Measurements from ENCODE around the gene ZNF319. TPM values are rescaled to one million over a fixed set of nuclear protein-coding genes. Genes with fewer than 3 reads are reported as not detected.

ZNF319 gene
- total RNA-seq, 1 donor from 2014 or later, result 7.0 TPM

DNA sequence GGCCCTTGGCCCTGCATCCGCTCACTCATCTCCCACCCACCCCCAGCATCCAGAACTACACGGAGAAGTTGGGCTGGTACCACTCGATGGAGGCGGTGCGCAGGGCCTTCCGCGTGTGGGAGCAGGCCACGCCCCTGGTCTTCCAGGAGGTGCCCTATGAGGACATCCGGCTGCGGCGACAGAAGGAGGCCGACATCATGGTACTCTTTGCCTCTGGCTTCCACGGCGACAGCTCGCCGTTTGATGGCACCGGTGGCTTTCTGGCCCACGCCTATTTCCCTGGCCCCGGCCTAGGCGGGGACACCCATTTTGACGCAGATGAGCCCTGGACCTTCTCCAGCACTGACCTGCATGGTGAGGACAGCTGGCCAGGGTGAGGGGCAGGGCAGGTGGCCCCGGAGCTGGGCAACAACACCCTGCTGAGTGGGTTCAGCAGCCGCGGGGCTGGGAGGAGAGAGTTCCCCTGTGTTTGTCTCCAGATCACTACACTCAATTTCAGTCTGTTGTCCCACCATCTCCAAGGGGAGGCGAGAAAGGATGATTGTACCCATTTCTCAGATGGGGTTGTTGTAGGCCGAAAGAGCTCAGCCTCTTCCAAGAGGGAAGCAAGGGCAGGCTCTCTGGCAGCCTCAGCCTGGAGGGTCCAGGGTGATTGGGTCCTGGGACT is 39.5 kb upstream of the ZNF319 start:
- no peak for ATAC-seq
- intact Hi-C loops (cut with DNase I), result no loop called here
- DNase-seq (ENCODE audit: missing footprints), result no peak

DNA sequence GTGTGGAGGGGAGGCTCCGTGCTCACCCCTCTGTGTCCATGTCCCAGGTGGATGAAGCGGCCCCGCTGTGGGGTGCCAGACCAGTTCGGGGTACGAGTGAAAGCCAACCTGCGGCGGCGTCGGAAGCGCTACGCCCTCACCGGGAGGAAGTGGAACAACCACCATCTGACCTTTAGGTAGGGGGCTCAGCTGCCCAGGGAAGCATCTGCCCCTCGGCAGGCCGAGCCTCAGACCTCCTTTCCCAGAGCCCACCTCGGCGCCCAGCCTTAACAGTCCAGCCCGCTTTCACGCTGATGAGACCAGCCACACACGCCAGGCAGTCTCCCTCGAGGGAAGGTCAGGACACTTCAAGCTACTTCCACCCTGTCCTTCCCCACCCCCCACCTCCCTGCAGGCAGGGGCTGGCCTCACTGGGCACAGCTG is 37.8 kb upstream of the ZNF319 start:
- DNase-seq (ENCODE audit: missing footprints) (peak; percentile 73), ATAC-seq (no peak)
- intact Hi-C loops (cut with DNase I), result no loop called here

GRCh38 chr16:58037365-58038057 is 37.0 kb upstream of the ZNF319 start:
- DNase-seq (ENCODE audit: missing footprints), result no peak
- no peak for ATAC-seq
- intact Hi-C loops (cut with DNase I), result no loop called here

- DNase-seq (ENCODE audit: missing footprints) (no peak), ATAC-seq (no peak)
- intact Hi-C loops (cut with DNase I), result no loop called here
These were observed 36.5 kb upstream of the ZNF319 start for GRCh38 chr16:58036943-58037342.

GRCh38 chr16:58035356-58036170 is 35.1 kb upstream of the ZNF319 start:
- ATAC-seq (no peak), DNase-seq (ENCODE audit: missing footprints) (peak; percentile 56)

GRCh38 chr16:58034774-58035173 is 34.3 kb upstream of the ZNF319 start:
- intact Hi-C loops (cut with DNase I), result no loop called here

More at GRCh38 chr16:58035356-58036170, 35.1 kb upstream of the ZNF319 start:
- intact Hi-C loops (cut with DNase I), result no loop called here

GRCh38 chr16:58034128-58034685 is 33.7 kb upstream of the ZNF319 start:
- DNase-seq (ENCODE audit: missing footprints) (no peak), ATAC-seq (no peak)
- intact Hi-C loops (cut with DNase I), result no loop called here

More at GRCh38 chr16:58034774-58035173, 34.3 kb upstream of the ZNF319 start:
- no peak for DNase-seq (ENCODE audit: missing footprints)
- ATAC-seq, result peak; percentile 20

- ATAC-seq, result peak; percentile 76
- intact Hi-C loops (cut with DNase I), result no loop called here
- no peak for DNase-seq (ENCODE audit: missing footprints)
These were observed 32.3 kb upstream of the ZNF319 start for GRCh38 chr16:58032710-58033293.

DNA sequence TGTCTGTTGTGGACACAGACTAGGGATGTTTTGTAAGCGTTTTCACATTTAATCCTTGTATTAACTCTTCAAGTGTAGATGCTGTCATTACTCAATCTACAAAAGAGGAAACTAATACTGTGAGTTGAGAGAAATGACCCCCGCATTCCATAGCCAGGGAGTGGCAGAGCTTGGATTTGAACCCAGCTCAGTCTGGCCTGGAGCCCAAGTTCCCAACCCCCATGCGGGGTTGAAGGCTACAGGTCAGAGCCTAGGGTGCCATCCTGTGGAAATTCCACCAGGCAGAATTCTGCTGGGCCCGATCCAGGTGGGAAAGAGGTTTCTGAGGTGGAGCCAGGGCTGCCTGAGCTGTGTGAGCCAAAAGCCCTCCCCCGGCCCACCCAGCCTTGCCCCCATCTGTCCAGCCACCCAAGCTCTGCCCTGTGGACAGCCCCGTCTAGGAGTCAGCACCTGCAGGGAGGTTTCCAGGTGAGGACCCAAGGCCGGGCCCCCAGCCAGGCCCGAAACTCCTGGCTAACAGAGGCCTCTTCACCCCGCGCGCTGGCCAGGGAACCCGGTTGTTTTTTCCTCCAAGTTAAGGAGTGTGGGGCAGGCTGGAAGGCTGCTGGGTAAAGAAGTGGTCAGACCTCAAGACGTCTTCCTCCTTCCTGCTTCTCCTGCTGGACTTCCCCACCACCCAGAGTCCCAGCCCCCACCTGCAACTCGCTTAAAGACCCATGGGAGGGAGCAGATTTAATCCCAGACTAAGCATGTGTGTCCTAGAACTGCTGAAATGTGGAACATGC is 30.7 kb upstream of the ZNF319 start:
- no peak for DNase-seq (ENCODE audit: missing footprints)
- no peak for ATAC-seq
- intact Hi-C loops (cut with DNase I), result no loop called here

GRCh38 chr16:58030136-58030840 is 29.8 kb upstream of the ZNF319 start:
- intact Hi-C loops (cut with DNase I), result no loop called here
- ATAC-seq (no peak), DNase-seq (ENCODE audit: missing footprints) (no peak)

GRCh38 chr16:58029410-58029809 is 28.9 kb upstream of the ZNF319 start:
- ATAC-seq (no peak), DNase-seq (ENCODE audit: missing footprints) (no peak)
- intact Hi-C loops (cut with DNase I), result loop anchor here (10.0 kb wide), 2 partner anchors 285 to 605 kb away; no protein-coding TSS in a partner anchor

DNA sequence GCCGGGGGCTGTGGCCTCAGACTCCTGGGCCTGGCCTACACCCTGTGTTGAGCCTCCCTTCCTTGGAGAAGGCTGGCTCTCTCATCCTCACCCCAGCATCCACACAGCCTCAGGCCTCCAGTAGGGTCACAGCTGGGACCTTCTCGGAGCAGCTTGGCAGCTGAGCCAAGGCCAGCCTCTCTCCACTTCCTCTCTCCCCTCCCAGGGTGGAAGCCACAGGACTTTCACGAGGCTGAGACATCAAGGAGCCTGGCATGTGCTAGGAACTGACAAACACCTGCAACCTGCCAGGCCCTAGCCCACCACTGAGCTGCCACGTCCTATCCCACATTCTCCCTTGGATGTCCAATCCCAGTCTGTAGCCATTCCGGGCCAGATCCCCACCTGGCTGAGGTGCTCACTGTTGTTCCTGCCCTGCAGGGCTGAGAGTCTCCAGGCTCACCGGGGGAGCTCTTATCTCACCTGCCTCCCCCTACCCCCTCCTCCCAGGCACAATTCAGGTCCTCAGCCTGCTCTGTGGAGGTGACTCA is 28.1 kb upstream of the ZNF319 start:
- DNase-seq (ENCODE audit: missing footprints), result no peak
- intact Hi-C loops (cut with DNase I), result loop anchor here (10.0 kb wide), 2 partner anchors 286 to 606 kb away; no protein-coding TSS in a partner anchor
- no peak for ATAC-seq

- intact Hi-C loops (cut with DNase I), result loop anchor here (10.0 kb wide), 2 partner anchors 287 to 607 kb away; no protein-coding TSS in a partner anchor
- no peak for DNase-seq (ENCODE audit: missing footprints)
- ATAC-seq, result no peak
These were observed 27.5 kb upstream of the ZNF319 start for GRCh38 chr16:58027916-58028455.

DNA sequence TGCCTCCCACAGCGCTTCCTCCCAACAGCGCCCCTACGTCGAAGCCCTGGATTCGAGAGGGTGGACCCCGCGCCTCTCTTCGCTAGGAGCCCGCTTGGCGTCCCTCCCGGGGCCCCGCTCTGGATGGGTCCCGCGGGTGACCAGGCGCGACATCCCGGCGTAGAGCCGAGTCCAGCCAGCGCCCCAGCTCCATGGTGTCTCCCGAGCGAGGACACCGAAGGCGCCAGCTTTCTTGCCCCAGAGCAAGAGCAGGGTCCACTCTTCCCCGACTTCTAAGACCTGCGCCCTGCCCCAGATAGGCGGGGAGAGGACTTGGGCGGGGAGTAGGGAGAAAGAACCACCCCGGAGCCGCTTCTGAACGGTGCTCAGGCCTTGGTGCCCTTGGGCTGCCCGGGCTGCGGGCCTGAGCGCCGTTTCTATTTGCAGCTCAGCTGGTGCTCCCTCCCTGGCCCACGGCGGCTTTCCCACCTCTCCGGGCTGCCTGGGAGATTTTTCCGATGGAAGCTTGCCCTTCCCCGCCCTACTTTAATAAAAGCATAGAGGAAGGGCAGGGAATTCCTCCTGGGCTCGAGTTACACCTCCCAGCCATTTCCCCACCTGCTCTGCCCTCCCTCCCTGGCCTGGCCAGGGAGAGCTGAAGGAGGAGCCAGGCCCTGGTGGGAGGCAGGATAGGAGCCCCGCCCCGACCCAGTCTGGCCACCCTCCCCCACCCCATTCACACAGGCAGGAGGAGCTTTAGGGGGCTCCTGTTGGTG is 26.9 kb upstream of the ZNF319 start:
- DNase-seq (ENCODE audit: missing footprints), result no peak
- intact Hi-C loops (cut with DNase I), result loop anchor here (10.0 kb wide), 2 partner anchors 287 to 607 kb away; no protein-coding TSS in a partner anchor
- peak; percentile 64 for ATAC-seq

GRCh38 chr16:58026705-58027160 is 26.3 kb upstream of the ZNF319 start:
- no peak for DNase-seq (ENCODE audit: missing footprints)
- ATAC-seq, result no peak
- intact Hi-C loops (cut with DNase I), result loop anchor here (10.0 kb wide), 2 partner anchors 288 to 608 kb away; no protein-coding TSS in a partner anchor

Measured in Right ventricle myocardium inferior (tissue), 1 donor.